Upper lobe of right lung (tissue), 1 donor: Measurements from ENCODE around the gene HDAC7. TPM values are rescaled to one million over a fixed set of nuclear protein-coding genes. Genes with fewer than 3 reads are reported as not detected.

Experiments
- ATAC-seq: fragments of 200-7000 bp; cut with Tn5 transposase; one replicate; pipeline ENCODE4 v1.9.1; 2020; ENCODE audit warnings: mild to moderate bottlenecking, moderate library complexity
- DNase-seq: peaks from one replicate; pipeline ENCODE4 v3.0.0-alpha.2; 2020
- H3K27ac ChIP-seq: fragments of 200-600 bp; one replicate; pipeline ENCODE4 v1.8.0; 2022
- H3K27me3 ChIP-seq: fragments of 200-600 bp; one replicate; pipeline ENCODE4 v1.8.0; 2022; ENCODE audit warnings: mild to moderate bottlenecking
- H3K36me3 ChIP-seq: fragments of 200-600 bp; one replicate; pipeline ENCODE4 v1.8.0; 2022
- H3K4me1 ChIP-seq: fragments of 200-600 bp; one replicate; pipeline ENCODE4 v1.8.0; 2022
- H3K4me3 ChIP-seq: fragments of 200-600 bp; one replicate; pipeline ENCODE4 v1.8.0; 2022; ENCODE audit warnings: mild to moderate bottlenecking
- H3K9me3 ChIP-seq: fragments of 200-600 bp; one replicate; pipeline ENCODE4 v1.8.0; 2022
- CTCF ChIP-seq: fragments of 200-600 bp; IDR thresholded peaks from one replicate; pipeline ENCODE4 v1.8.0; 2022; ENCODE audit warnings: antibody characterized with exemption
- intact Hi-C: fragments of 100-400 bp; cut with DNase I; formaldehyde crosslinking; loops from one replicate; pipeline ENCODE4 v1.11.0; 2022
- total RNA-seq: library from RNA; stranded (reverse); fragmentation: NEBNext Ultra II Directional; extraction: Animal tissue kit (Norgen Biotek cat#: 25700); gene quantifications from one replicate; pipeline ENCODE4 v1.2.1, GENCODE V29; 2021
- donor health status: DM: no; HTN: yes; CAD: no; lungs with severe emphysema.

HDAC7 gene
- total RNA-seq, 1 donor from 2014 or later: 135 TPM

- no peak for ATAC-seq
- Histone ChIP-seq H3K36me3 (peaks cover 6% of the 10 kb centered on the region), H3K4me1 (peaks cover 6% of the 10 kb centered on the region), H3K4me3 (no peak overlapping the region), H3K27ac (no peak overlapping the region), H3K9me3 (no peaks in the 10 kb centered on the region), H3K27me3 (no peaks in the 10 kb centered on the region)
- TF ChIP-seq CTCF: no peak
- no peak for DNase-seq
- intact Hi-C loops: no loop called here
Measured at GRCh38 chr12:47863985-47864384, 44.3 kb upstream of the HDAC7 start.

GRCh38 chr12:47863467-47863866 lies 43.8 kb upstream of the HDAC7 start:
- intact Hi-C loops: no loop called here
- Histone ChIP-seq H3K9me3 (no peaks in the 10 kb centered on the region), H3K27ac (no peak overlapping the region), H3K27me3 (no peaks in the 10 kb centered on the region), H3K4me1 (peaks cover 6% of the 10 kb centered on the region), H3K36me3 (peaks cover 6% of the 10 kb centered on the region), H3K4me3 (no peak overlapping the region)
- DNase-seq (no peak), ATAC-seq (no peak)
- TF ChIP-seq CTCF: no peak

GRCh38 chr12:47862881-47863280 lies 43.2 kb upstream of the HDAC7 start:
- peaks cover 6% of the 10 kb centered on the region for H3K36me3 ChIP-seq
- no peak for TF ChIP-seq CTCF
- ATAC-seq: no peak
- DNase-seq: no peak
- no peaks in the 10 kb centered on the region for H3K4me1 ChIP-seq
- H3K4me3 ChIP-seq: no peak overlapping the region
- intact Hi-C loops: no loop called here
- H3K27me3 ChIP-seq: no peaks in the 10 kb centered on the region
- H3K27ac ChIP-seq: no peak overlapping the region
- no peaks in the 10 kb centered on the region for H3K9me3 ChIP-seq

GRCh38 chr12:47862167-47862750 lies 42.6 kb upstream of the HDAC7 start:
- TF ChIP-seq CTCF: no peak
- H3K4me3 ChIP-seq: no peak overlapping the region
- peaks cover 6% of the 10 kb centered on the region for H3K36me3 ChIP-seq
- no peak overlapping the region for H3K27ac ChIP-seq
- no peaks in the 10 kb centered on the region for H3K27me3 ChIP-seq
- ATAC-seq (no peak), DNase-seq (no peak)
- intact Hi-C loops: no loop called here
- H3K4me1 ChIP-seq: no peaks in the 10 kb centered on the region
- no peaks in the 10 kb centered on the region for H3K9me3 ChIP-seq

DNA sequence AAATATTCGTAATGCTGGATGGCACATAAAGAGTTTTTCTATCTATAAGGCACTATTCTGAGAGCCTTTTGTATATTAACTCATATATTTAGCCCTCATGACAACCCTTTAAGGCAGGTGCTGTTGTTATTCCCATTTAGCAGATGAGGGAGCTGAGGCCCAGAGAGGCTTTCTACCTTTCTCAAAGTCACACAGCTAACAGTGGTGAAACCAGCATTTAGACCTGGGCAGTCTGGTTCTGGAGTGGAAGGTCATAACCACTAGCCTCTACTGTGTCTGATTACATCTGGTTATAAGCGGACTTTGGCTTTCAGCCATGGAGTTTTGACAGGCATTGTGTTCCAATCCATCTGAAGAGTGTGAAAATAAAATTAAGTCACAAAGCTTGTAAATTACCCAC lies 41.2 kb upstream of the HDAC7 start:
- H3K36me3 ChIP-seq: peaks cover 6% of the 10 kb centered on the region
- DNase-seq: no peak
- ATAC-seq: no peak
- H3K27me3 ChIP-seq: no peaks in the 10 kb centered on the region
- TF ChIP-seq CTCF: no peak
- no peaks in the 10 kb centered on the region for H3K4me1 ChIP-seq
- intact Hi-C loops: no loop called here
- no peak overlapping the region for H3K27ac ChIP-seq
- no peaks in the 10 kb centered on the region for H3K9me3 ChIP-seq
- no peak overlapping the region for H3K4me3 ChIP-seq

GRCh38 chr12:47860279-47860841 lies 40.7 kb upstream of the HDAC7 start:
- Histone ChIP-seq H3K27me3 (no peaks in the 10 kb centered on the region), H3K4me1 (no peaks in the 10 kb centered on the region), H3K9me3 (no peaks in the 10 kb centered on the region), H3K36me3 (peaks cover 6% of the 10 kb centered on the region), H3K4me3 (no peak overlapping the region), H3K27ac (no peak overlapping the region)
- intact Hi-C loops: no loop called here
- DNase-seq: no peak
- TF ChIP-seq CTCF: no peak
- no peak for ATAC-seq
